HL-60 (cell line): ENCODE measurements around the gene PIK3CB.
"Not testable (repeated sequence)": the region's sequence is repeated elsewhere in the genome, so short reads cannot be mapped to it uniquely, and the experiment has no call there.

Experiments
- DNase-seq, 2 experiments: peaks; one replicate each; pipeline ENCODE4 v3.0.0-alpha.2; 2010 to 2020; ENCODE audit warnings: low read depth in 1 of 2, low spot score in 1 of 2
- H3K27ac ChIP-seq: fragments of 250-450 bp; sonication (Bioruptor Pico); replicated peaks from 2 replicates; pipeline ENCODE4 v1.5.1; 2020; ENCODE audit warnings: mild to moderate bottlenecking, moderate library complexity
- H3K27me3 ChIP-seq: fragments of 250-450 bp; sonication (Bioruptor Pico); 2 replicates; pipeline ENCODE4 v1.5.1; 2021; ENCODE audit warnings: mild to moderate bottlenecking, moderate library complexity; ENCODE audit not compliant: insufficient read depth, poor library complexity, severe bottlenecking
- H3K4me3 ChIP-seq: replicated peaks from 2 replicates; pipeline ENCODE4 v1.5.1; 2011; ENCODE audit warnings: mild to moderate bottlenecking, control low read depth, low read length; ENCODE audit not compliant: insufficient read depth
- GABPA ChIP-seq: IDR thresholded peaks from 2 replicates; pipeline ENCODE4 v1.6.1; 2012; ENCODE audit warnings: low read depth
- POLR2AphosphoS5 ChIP-seq: IDR thresholded peaks from 2 replicates; pipeline ENCODE4 v1.6.1; 2012; ENCODE audit warnings: low read depth
- SPI1 ChIP-seq: IDR thresholded peaks from 2 replicates; pipeline ENCODE4 v1.6.1; 2012; ENCODE audit warnings: low read depth, mild to moderate bottlenecking, borderline replicate concordance
- TF ChIP-seq, protein P1 (sequence below): IDR thresholded peaks from 2 replicates; pipeline ENCODE4 v1.6.1; 2012; ENCODE audit warnings: low read depth; ENCODE audit not compliant: insufficient replicate concordance
- TF ChIP-seq, protein P2 (sequence below): IDR thresholded peaks from one replicate; pipeline ENCODE4 v1.5.1; 2011; ENCODE audit warnings: low read length, control low read depth, inconsistent platforms; ENCODE audit not compliant: insufficient read depth

The PIK3CB gene

DNA sequence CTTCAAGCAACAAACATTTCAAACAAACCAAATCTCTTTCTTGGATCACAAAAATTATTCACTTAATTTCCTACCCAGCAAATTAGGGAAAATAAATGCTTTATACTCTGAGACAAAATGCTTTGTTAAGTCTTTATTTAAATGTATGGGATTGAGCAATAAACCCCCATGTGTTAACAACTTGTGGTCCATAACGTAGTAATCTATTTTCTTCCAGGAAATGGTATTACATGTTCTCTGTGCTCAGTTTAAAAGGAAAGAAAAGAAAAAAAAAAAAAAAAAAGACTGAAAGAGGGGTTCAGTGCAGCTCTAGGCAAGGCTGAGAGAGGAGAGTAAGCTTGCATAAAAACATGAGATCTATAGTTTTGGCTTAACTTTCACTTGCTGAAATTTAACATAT, 102.3 kb downstream of the PIK3CB start:
- Histone ChIP-seq H3K4me3 (no peak overlapping the region), H3K27ac (no peak overlapping the region), H3K27me3 (no peaks in the 10 kb centered on the region)
- DNase-seq = no peak
- TF ChIP-seq SPI1 (no peak), POLR2AphosphoS5 (no peak), GABPA (no peak)
- TF ChIP-seq, protein P1, sequence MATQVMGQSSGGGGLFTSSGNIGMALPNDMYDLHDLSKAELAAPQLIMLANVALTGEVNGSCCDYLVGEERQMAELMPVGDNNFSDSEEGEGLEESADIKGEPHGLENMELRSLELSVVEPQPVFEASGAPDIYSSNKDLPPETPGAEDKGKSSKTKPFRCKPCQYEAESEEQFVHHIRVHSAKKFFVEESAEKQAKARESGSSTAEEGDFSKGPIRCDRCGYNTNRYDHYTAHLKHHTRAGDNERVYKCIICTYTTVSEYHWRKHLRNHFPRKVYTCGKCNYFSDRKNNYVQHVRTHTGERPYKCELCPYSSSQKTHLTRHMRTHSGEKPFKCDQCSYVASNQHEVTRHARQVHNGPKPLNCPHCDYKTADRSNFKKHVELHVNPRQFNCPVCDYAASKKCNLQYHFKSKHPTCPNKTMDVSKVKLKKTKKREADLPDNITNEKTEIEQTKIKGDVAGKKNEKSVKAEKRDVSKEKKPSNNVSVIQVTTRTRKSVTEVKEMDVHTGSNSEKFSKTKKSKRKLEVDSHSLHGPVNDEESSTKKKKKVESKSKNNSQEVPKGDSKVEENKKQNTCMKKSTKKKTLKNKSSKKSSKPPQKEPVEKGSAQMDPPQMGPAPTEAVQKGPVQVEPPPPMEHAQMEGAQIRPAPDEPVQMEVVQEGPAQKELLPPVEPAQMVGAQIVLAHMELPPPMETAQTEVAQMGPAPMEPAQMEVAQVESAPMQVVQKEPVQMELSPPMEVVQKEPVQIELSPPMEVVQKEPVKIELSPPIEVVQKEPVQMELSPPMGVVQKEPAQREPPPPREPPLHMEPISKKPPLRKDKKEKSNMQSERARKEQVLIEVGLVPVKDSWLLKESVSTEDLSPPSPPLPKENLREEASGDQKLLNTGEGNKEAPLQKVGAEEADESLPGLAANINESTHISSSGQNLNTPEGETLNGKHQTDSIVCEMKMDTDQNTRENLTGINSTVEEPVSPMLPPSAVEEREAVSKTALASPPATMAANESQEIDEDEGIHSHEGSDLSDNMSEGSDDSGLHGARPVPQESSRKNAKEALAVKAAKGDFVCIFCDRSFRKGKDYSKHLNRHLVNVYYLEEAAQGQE = no peak
- TF ChIP-seq, protein P2, sequence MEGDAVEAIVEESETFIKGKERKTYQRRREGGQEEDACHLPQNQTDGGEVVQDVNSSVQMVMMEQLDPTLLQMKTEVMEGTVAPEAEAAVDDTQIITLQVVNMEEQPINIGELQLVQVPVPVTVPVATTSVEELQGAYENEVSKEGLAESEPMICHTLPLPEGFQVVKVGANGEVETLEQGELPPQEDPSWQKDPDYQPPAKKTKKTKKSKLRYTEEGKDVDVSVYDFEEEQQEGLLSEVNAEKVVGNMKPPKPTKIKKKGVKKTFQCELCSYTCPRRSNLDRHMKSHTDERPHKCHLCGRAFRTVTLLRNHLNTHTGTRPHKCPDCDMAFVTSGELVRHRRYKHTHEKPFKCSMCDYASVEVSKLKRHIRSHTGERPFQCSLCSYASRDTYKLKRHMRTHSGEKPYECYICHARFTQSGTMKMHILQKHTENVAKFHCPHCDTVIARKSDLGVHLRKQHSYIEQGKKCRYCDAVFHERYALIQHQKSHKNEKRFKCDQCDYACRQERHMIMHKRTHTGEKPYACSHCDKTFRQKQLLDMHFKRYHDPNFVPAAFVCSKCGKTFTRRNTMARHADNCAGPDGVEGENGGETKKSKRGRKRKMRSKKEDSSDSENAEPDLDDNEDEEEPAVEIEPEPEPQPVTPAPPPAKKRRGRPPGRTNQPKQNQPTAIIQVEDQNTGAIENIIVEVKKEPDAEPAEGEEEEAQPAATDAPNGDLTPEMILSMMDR = no peak

GRCh38 chr3:138726946-138727730, 107.6 kb downstream of the PIK3CB start:
- Histone ChIP-seq H3K27me3 (no peaks in the 10 kb centered on the region), H3K4me3 (no peak overlapping the region), H3K27ac (no peak overlapping the region)
- TF ChIP-seq, protein P2 = no peak
- TF ChIP-seq GABPA (no peak), POLR2AphosphoS5 (no peak), SPI1 (no peak)
- TF ChIP-seq, protein P1 = no peak
- DNase-seq = no peak

DNA sequence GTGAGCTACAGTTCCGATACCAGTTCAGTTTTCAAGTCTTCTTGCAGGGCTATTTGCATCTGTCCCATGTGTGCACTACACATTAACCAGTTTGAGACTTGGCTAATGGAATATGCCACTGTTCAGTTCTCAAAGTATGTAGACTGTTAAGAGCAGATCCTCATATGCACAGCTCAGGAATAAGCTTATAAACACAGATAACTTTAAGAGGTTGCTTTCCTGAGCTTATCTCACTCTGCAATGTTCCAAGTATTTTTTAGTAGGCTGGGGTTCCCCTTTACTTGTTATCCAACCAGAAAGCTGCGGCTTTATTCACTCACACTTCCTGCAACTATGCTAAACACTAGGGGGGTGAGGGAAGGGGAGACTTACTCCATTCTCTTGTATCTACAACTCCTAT, 108.7 kb downstream of the PIK3CB start:
- H3K4me3 ChIP-seq, H3K27ac ChIP-seq, H3K27me3 ChIP-seq: not testable (repeated sequence)
- peak; percentile 18; the same call in 1 of the 2 replicates for TF ChIP-seq SPI1
- DNase-seq = peak in 1 of 2 experiments; percentile 24

DNA sequence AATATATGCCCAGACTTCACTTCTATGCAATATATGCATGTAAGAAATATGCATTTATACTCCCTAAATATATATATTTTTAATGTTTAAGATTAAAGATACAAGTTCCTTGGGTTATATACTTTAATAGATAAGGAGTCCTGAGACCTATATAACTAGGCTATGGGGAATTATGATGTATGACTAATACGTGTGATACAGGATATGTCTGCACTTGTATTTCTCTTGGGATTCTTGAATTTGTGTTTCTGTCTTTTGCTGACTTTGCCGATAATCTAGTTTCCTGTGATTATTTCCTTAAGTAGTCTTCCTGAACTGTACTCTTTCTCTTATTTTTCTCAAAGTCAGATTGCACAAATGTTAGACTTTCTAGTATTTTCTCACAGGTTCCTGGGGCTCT, 109.6 kb downstream of the PIK3CB start:
- no peak for DNase-seq
- no peak for TF ChIP-seq SPI1
- no peak for TF ChIP-seq POLR2AphosphoS5
- TF ChIP-seq, protein P1 = no peak
- no peak for TF ChIP-seq GABPA
- TF ChIP-seq, protein P2 = no peak
- Histone ChIP-seq H3K27me3 (no peaks in the 10 kb centered on the region), H3K4me3 (no peak overlapping the region), H3K27ac (no peak overlapping the region)
